Measurements from ENCODE around the gene STK10. TPM values are rescaled to one million over a fixed set of nuclear protein-coding genes. Genes with fewer than 3 reads are reported as not detected.

STK10 gene
- polyA plus RNA-seq, 3 donors = 21.5 to 180 (median 47.4) TPM

- intact Hi-C loops (cut with micrococcal nuclease) = no loop called here
- Histone ChIP-seq H3K4me1 (ENCODE audit: control insufficient read depth in 1 of 2, insufficient read depth in 2 of 2, low read length in 2 of 2) (peaks cover 61 to 62% of the 10 kb centered on the region in 2 donors), H3K4me2 (replicated peaks; ENCODE audit: extremely low read depth, low read length, poor library complexity, severe bottlenecking) (no peak overlapping the region), H4K20me1 (ENCODE audit: insufficient read depth, low read length) (peaks cover 51% of the 10 kb centered on the region), H3K9me3 (replicated peaks in 1 of 2; ENCODE audit: control insufficient read depth in 1 of 2, insufficient read depth in 1 of 2, low read length in 2 of 2) (no peaks in the 10 kb centered on the region), H3K79me2 (ENCODE audit: insufficient read depth, low read length) (peaks cover 77% of the 10 kb centered on the region), H3K36me3 (replicated peaks in 1 of 2; ENCODE audit: control insufficient read depth in 1 of 2, insufficient read depth in 2 of 2, low read length in 2 of 2) (peaks cover 49 to 69% of the 10 kb centered on the region in 2 donors), H3K4me3 (replicated peaks in 1 of 3; ENCODE audit: low read depth in 2 of 3, low read length in 3 of 3) (no peak overlapping the region), H3K9ac (ENCODE audit: insufficient read depth, low read length, poor library complexity, severe bottlenecking) (no peak overlapping the region), H3K27me3 (ENCODE audit: control insufficient read depth in 2 of 2, insufficient read depth in 2 of 2, low read length in 2 of 2) (no peaks in the 10 kb centered on the region), H2AFZ (ENCODE audit: insufficient read depth, low read depth, low read length, poor library complexity, severe bottlenecking) (no peak overlapping the region), H3K27ac (ENCODE audit: low read depth in 1 of 2, low read length in 2 of 2) (peak overlapping the region; percentile 65)
- H3K27ac Mint-ChIP-seq = peak overlapping the region; percentile 70 to 94 (median 84)
- 37% methylated on average over 5 of the region's 9 CpGs for WGBS (ENCODE audit: insufficient coverage)
- H3K27me3 Mint-ChIP-seq (ENCODE audit: low read depth in 3 of 3) = peaks cover 0 to 2% (median 0%) of the 10 kb centered on the region in 3 donors
- peak; percentile 28 to 49 (median 39) for DNase-seq
- peak overlapping the region; percentile 49 to 58 for H3K4me3 Mint-ChIP-seq
- no peak for TF ChIP-seq CTCF (IDR thresholded peaks at IDR 0.05)
- H3K36me3 Mint-ChIP-seq = peaks cover 66 to 76% of the 10 kb centered on the region in 2 donors
- H3K4me1 Mint-ChIP-seq = peaks cover 59% of the 10 kb centered on the region
- H3K9me3 Mint-ChIP-seq = peaks cover 0 to 5% (median 2%) of the 10 kb centered on the region in 7 donors
Measured at GRCh38 chr5:172117977-172118701, 69.9 kb downstream of the STK10 start.

- Histone ChIP-seq H3K4me2 (replicated peaks; ENCODE audit: extremely low read depth, low read length, poor library complexity, severe bottlenecking) (peak overlapping the region; percentile 21), H3K4me3 (replicated peaks in 1 of 3; ENCODE audit: low read depth in 2 of 3, low read length in 3 of 3) (peak overlapping the region in 2 of 3 experiments; percentile 4 to 41)
Measured at GRCh38 chr5:172115541-172115982, 72.5 kb downstream of the STK10 start.

More at GRCh38 chr5:172115541-172115982, 72.5 kb downstream of the STK10 start:
- peak overlapping the region; percentile 88 to 89 for H3K27ac ChIP-seq (ENCODE audit: low read depth in 1 of 2, low read length in 2 of 2)
- peaks cover 85 to 86% of the 10 kb centered on the region in 2 donors for H3K4me1 ChIP-seq (ENCODE audit: control insufficient read depth in 1 of 2, insufficient read depth in 2 of 2, low read length in 2 of 2)
- peak overlapping the region; percentile 93 to 99 (median 97) for H3K27ac Mint-ChIP-seq
- no peaks in the 10 kb centered on the region for H3K27me3 ChIP-seq (ENCODE audit: control insufficient read depth in 2 of 2, insufficient read depth in 2 of 2, low read length in 2 of 2)
- peaks cover 37% of the 10 kb centered on the region for H4K20me1 ChIP-seq (ENCODE audit: insufficient read depth, low read length)
- peaks cover 69% of the 10 kb centered on the region for H3K79me2 ChIP-seq (ENCODE audit: insufficient read depth, low read length)
- peak overlapping the region; percentile 50 to 87 for H3K4me3 Mint-ChIP-seq
- TF ChIP-seq CTCF (IDR thresholded peaks at IDR 0.05) = no peak
- no peaks in the 10 kb centered on the region for H3K27me3 Mint-ChIP-seq (ENCODE audit: low read depth in 3 of 3)
- peak; percentile 32 to 39 (median 39) for DNase-seq
- peaks cover 0 to 5% (median 2%) of the 10 kb centered on the region in 7 donors for H3K9me3 Mint-ChIP-seq
- peak overlapping the region; percentile 58 for H3K9ac ChIP-seq (ENCODE audit: insufficient read depth, low read length, poor library complexity, severe bottlenecking)
- intact Hi-C loops (cut with micrococcal nuclease) = loop anchor here in 1 of 2 donors (2.0 kb wide), 3 partner anchors 13 to 63 kb away; no protein-coding TSS in a partner anchor
- 9% methylated on average over 4 of the region's 4 CpGs for WGBS (ENCODE audit: insufficient coverage)
- H2AFZ ChIP-seq (ENCODE audit: insufficient read depth, low read depth, low read length, poor library complexity, severe bottlenecking) = no peak overlapping the region
- peaks cover 57 to 65% of the 10 kb centered on the region in 2 donors for H3K36me3 Mint-ChIP-seq
- peaks cover 82% of the 10 kb centered on the region for H3K4me1 Mint-ChIP-seq
- H3K9me3 ChIP-seq (replicated peaks in 1 of 2; ENCODE audit: control insufficient read depth in 1 of 2, insufficient read depth in 1 of 2, low read length in 2 of 2) = no peaks in the 10 kb centered on the region
- peaks cover 41 to 52% of the 10 kb centered on the region in 2 donors for H3K36me3 ChIP-seq (replicated peaks in 1 of 2; ENCODE audit: control insufficient read depth in 1 of 2, insufficient read depth in 2 of 2, low read length in 2 of 2)
